Stimulated activated CD4-positive, alpha-beta T cell treated with anti-CD3 and anti-CD28 coated beads, Interleukin-1b, Interleukin-23, amount 100 ng/mL, for 4 hours (primary cell): Measurements from ENCODE around the gene OPCML.

ENCODE experiments used
- DNase-seq, 2 donors: peaks; one replicate each; pipeline ENCODE4 v3.0.0-alpha.2; 2020; ENCODE audit warnings: low read depth in 2 of 2

The OPCML gene

GRCh38 chr11:133234883-133235282 lies 297.4 kb downstream of the OPCML start:
- no peak for DNase-seq

- DNase-seq = no peak
Measured at GRCh38 chr11:133232665-133233064, 299.6 kb downstream of the OPCML start.

- DNase-seq = no peak
Measured at GRCh38 chr11:133230431-133230830, 301.9 kb downstream of the OPCML start.

- no peak for DNase-seq
Measured at GRCh38 chr11:133228471-133229329, 303.6 kb downstream of the OPCML start.

- no peak for DNase-seq
Measured at GRCh38 chr11:133227632-133228111, 304.6 kb downstream of the OPCML start.

- DNase-seq = no peak
Measured at GRCh38 chr11:133224271-133224670, 308.0 kb downstream of the OPCML start.

- DNase-seq = no peak
Measured at GRCh38 chr11:133222425-133223330, 309.6 kb downstream of the OPCML start.

- no peak for DNase-seq
Measured at GRCh38 chr11:133219543-133219942, 312.8 kb downstream of the OPCML start.

- DNase-seq = no peak
Measured at GRCh38 chr11:133216813-133217212, 315.5 kb downstream of the OPCML start.

GRCh38 chr11:133215596-133216230 lies 316.6 kb downstream of the OPCML start:
- no peak for DNase-seq

GRCh38 chr11:133214646-133215045 lies 317.7 kb downstream of the OPCML start:
- no peak for DNase-seq

- no peak for DNase-seq
Measured at GRCh38 chr11:133212201-133212600, 320.1 kb downstream of the OPCML start.

- DNase-seq = no peak
Measured at GRCh38 chr11:133207995-133208394, 324.3 kb downstream of the OPCML start.

GRCh38 chr11:133206313-133207005 lies 325.8 kb downstream of the OPCML start:
- DNase-seq = no peak

- DNase-seq = no peak
Measured at GRCh38 chr11:133204158-133204557, 328.1 kb downstream of the OPCML start.

GRCh38 chr11:133202816-133203215 lies 329.5 kb downstream of the OPCML start:
- no peak for DNase-seq

GRCh38 chr11:133198438-133198837 lies 333.9 kb downstream of the OPCML start:
- DNase-seq = no peak

- DNase-seq = no peak
Measured at GRCh38 chr11:133197425-133197824, 334.9 kb downstream of the OPCML start.

GRCh38 chr11:133191931-133192330 lies 340.4 kb downstream of the OPCML start:
- DNase-seq = no peak

GRCh38 chr11:133181667-133182066 lies 350.6 kb downstream of the OPCML start:
- DNase-seq = no peak

GRCh38 chr11:133181066-133181465 lies 351.2 kb downstream of the OPCML start:
- DNase-seq = no peak
